Pancreas (tissue), 10 donors: ENCODE data around the gene CER1. TPM values are rescaled to one million over a fixed set of nuclear protein-coding genes. Genes with fewer than 3 reads are reported as not detected.

Experiments used
- ATAC-seq, 4 donors: fragments of 200-7000 bp; cut with Tn5 transposase; one replicate each; pipeline versions ENCODE4 v1.8.0 to v1.9.1; 2020; ENCODE audit warnings: mild to moderate bottlenecking in 4 of 4, moderate library complexity in 4 of 4
- DNase-seq, 6 donors: peaks; one replicate each; pipeline ENCODE4 v3.0.0-alpha.2; 2020
- FAIRE-seq: peaks from 2 replicates; lab custom pipeline; 2012; peaks lifted over from hg19 to GRCh38; lab: Jason Lieb, UNC
- H3K27ac ChIP-seq, 4 donors: fragments of 200-600 bp; sonication (generic); 1 replicate in 3 of 4; 2 replicates in 1 of 4; pipeline versions ENCODE4 v1.5.0 to v1.8.0; 2020
- H3K27me3 ChIP-seq, 4 donors: fragments of 200-600 bp; one replicate each; pipeline ENCODE4 v1.8.0; 2021
- H3K36me3 ChIP-seq, 3 donors: fragments of 200-600 bp; sonication (generic) in 1 of 3; one replicate each; pipeline versions ENCODE4 v1.5.0 to v1.8.0; 2020 to 2021
- H3K4me1 ChIP-seq, 3 donors: fragments of 200-600 bp; one replicate each; pipeline ENCODE4 v1.8.0; 2021
- H3K4me3 ChIP-seq, 4 donors: fragments of 200-600 bp; sonication (generic) in 2 of 4; one replicate each; pipeline versions ENCODE4 v1.5.0 to v1.8.0; 2020 to 2021
- H3K9me3 ChIP-seq, 4 donors: fragments of 200-600 bp; one replicate each; pipeline ENCODE4 v1.8.0; 2021
- WGBS, 2 donors: extraction: QIAGEN DNeasy Blood & Tissue Kit; methylation state at CpG; one replicate each; pipeline ENCODE4 v1.1.7; 2013; 5-methylcytosine and 5-hydroxymethylcytosine counted together
- intact Hi-C, 3 donors: fragments of 100-400 bp; cut with DNase I; formaldehyde crosslinking; loops; one replicate each; pipeline versions ENCODE4 v1.11.1 to v1.14.2; 2022
- polyA plus RNA-seq, 2 donors: library from polyadenylated mRNA; stranded (reverse); fragments of 200-250 nt; gene quantifications; one replicate each; pipeline ENCODE4 v1.2.3, GENCODE V29; 2013
- total RNA-seq, 6 donors: library from RNA; stranded (reverse); fragmentation: NEBNext Ultra II Directional in 4 of 6; extraction: Animal tissue kit (Norgen Biotek cat#: 25700) in 4 of 6; gene quantifications; one replicate each; pipeline versions ENCODE4 v1.2.1 to v1.2.4, GENCODE V29; 2021 to 2023
- TF ChIP-seq, protein P1 (sequence below), 4 donors: fragments of 200-600 bp; sonication (generic) in 3 of 4; IDR thresholded peaks; one replicate each; pipeline versions ENCODE4 v1.5.0 to v1.8.0; 2021; ENCODE audit warnings: antibody characterized with exemption in 4 of 4
- donor health status: healthy with polysubstance abuse.
- donor health status: DM: no; HTN: no; CAD: no; lungs with moderate emphysema.
- donor health status: DM: no; HTN: no; CAD: no.
- donor health status: control.
- donor health status: control.
- donor health status: Bipolar disorder and iron deficiency.
- donor health status: DM: yes; HTN: yes; CAD: no.
- donor health status: DM: no; HTN: no; CAD: no.
- donor health status: DM: no; HTN: no; CAD: no.
- donor health status: DM: yes; HTN: yes; CAD: no.

The CER1 gene
- total and polyA plus RNA-seq, 8 donors = 0.12 TPM; not detected in 7

DNA sequence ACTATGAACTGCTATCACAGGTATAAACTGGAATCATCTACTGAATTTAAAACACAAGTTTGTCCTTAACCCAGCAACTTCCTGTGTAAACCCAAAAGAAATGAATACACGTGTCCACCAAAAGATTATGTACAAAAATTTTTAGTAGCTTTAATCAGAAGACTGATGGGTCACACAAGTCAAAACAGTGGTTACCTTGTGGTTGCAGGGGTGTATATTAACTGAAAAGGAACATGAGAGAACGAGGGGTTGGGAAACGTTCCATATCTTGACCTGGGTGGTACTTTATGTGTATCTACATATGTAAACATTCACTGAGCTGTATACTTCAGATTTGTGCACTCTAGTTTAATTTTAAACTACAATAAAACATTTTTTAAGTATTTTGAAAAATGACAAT, 47.9 kb downstream of the CER1 start:
- ATAC-seq = no peak
- DNase-seq = no peak
- H3K27ac ChIP-seq = no peak overlapping the region
- TF ChIP-seq, protein P1, sequence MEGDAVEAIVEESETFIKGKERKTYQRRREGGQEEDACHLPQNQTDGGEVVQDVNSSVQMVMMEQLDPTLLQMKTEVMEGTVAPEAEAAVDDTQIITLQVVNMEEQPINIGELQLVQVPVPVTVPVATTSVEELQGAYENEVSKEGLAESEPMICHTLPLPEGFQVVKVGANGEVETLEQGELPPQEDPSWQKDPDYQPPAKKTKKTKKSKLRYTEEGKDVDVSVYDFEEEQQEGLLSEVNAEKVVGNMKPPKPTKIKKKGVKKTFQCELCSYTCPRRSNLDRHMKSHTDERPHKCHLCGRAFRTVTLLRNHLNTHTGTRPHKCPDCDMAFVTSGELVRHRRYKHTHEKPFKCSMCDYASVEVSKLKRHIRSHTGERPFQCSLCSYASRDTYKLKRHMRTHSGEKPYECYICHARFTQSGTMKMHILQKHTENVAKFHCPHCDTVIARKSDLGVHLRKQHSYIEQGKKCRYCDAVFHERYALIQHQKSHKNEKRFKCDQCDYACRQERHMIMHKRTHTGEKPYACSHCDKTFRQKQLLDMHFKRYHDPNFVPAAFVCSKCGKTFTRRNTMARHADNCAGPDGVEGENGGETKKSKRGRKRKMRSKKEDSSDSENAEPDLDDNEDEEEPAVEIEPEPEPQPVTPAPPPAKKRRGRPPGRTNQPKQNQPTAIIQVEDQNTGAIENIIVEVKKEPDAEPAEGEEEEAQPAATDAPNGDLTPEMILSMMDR (IDR thresholded peaks at IDR 0.05) = no peak
- WGBS, 2 donors = 30 to 34% methylated on average over 3 of the region's 3 CpGs
- H3K4me3 ChIP-seq = no peak overlapping the region
- H3K27me3 ChIP-seq = no peaks in the 10 kb centered on the region
- H3K9me3 ChIP-seq = no peaks in the 10 kb centered on the region
- intact Hi-C loops = no loop called here
- H3K4me1 ChIP-seq = peaks cover 0 to 7% (median 5%) of the 10 kb centered on the region in 3 donors
- no peak for FAIRE-seq
- no peaks in the 10 kb centered on the region for H3K36me3 ChIP-seq

DNA sequence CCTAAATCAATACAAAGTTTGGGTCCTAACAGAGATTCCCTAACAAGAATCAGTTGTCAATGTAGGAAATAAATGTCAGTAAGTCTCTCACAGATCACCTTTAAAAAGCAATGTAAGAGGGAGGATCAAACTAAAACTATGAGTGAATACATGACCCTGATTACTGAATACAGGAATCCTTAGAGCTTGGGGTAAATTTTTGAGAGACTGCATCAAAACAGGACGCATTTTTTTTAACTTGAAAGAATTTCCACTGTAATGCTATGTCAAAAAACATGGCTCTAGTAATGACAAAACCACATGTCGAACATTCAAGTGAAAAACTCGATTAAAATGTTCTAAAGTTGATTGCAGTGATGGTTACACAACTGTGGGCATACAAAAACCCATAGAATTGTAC, 51.2 kb downstream of the CER1 start:
- Histone ChIP-seq H3K4me1 (peaks cover 0 to 7% (median 5%) of the 10 kb centered on the region in 3 donors), H3K4me3 (no peak overlapping the region), H3K36me3 (no peaks in the 10 kb centered on the region), H3K27ac (no peak overlapping the region), H3K9me3 (no peaks in the 10 kb centered on the region), H3K27me3 (no peaks in the 10 kb centered on the region)
- ATAC-seq (no peak), DNase-seq (no peak), FAIRE-seq (no peak)
- WGBS, 2 donors = 80 to 85% methylated on average over 3 of the region's 3 CpGs
- TF ChIP-seq, protein P1 (IDR thresholded peaks at IDR 0.05) = no peak
- intact Hi-C loops = no loop called here

DNA sequence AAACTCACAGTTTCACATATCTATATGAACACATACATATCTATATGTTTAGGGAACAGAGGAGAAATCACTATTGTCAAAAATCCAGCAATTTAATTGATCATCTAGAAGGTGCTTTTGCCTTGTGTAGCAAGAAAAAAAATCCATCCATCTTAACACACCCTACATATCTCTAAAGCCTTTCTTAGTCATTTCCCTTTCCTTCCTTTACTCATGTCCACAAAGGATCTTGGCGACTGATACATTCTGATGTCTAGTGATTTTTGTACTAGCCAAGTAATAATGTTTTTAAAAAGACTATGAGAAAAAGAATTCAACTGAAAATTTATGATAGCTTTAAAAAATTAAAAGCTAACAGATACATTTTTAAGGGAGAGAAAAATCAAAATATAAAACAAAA, 51.8 kb downstream of the CER1 start:
- peak; percentile 26 for FAIRE-seq
- Histone ChIP-seq H3K27me3 (no peaks in the 10 kb centered on the region), H3K36me3 (no peaks in the 10 kb centered on the region), H3K4me1 (peaks cover 0 to 7% (median 5%) of the 10 kb centered on the region in 3 donors), H3K27ac (no peak overlapping the region), H3K9me3 (no peaks in the 10 kb centered on the region), H3K4me3 (no peak overlapping the region)
- DNase-seq = no peak
- whole genome bisulfite sequencing, 2 donors = 50 to 87% methylated on average over 1 of the region's 1 CpG
- intact Hi-C loops = no loop called here
- TF ChIP-seq, protein P1 (IDR thresholded peaks at IDR 0.05) = no peak
- ATAC-seq = no peak

Other genes with a start within 250 kb of the CER1 start
- 1 to 10 TPM; 2.8 to 7.2 (median 4.1) TPM for gene ZDHHC21, start 29.3 kb downstream of the CER1 start, total RNA-seq
- gene ZDHHC21, start 29.3 kb downstream of the CER1 start, polyA plus RNA-seq = 1 to 10 TPM; 3.5 to 3.9 TPM
- gene FREM1, start 187.7 kb upstream of the CER1 start, total RNA-seq = 10 to 100 TPM in 2 of 6 donors, 1 to 10 TPM in 4; 4.6 to 19.8 (median 7.4) TPM
- 10 to 100 TPM in 1 of 2 donors, 1 to 10 TPM in 1; 8.4 to 15.4 TPM for gene FREM1, start 187.7 kb upstream of the CER1 start, polyA plus RNA-seq